SK-N-SH (cell line): ENCODE results near the gene GPR18. TPM values are rescaled to one million over a fixed set of nuclear protein-coding genes. Genes with fewer than 3 reads are reported as not detected.

ENCODE experiments used
- CTCF ChIA-PET: fragments of 300-600, 350-600 bp; formaldehyde crosslinking; extraction: SDS; loops from one replicate; lab custom pipeline; 2021; lab: Yijun Ruan, JAX
- POLR2A ChIA-PET: fragments of 350-600 bp; sonication (Branson Sonifier 250); formaldehyde crosslinking; extraction: SDS; loops from one replicate; lab custom pipeline; 2020; ENCODE audit warnings: antibody characterized with exemption, inconsistent platforms; lab: Yijun Ruan, JAX
- DNase-seq: peaks from one replicate; pipeline ENCODE4 v3.0.0; 2012
- H2AFZ ChIP-seq: fragments of 200-600 bp; sonication (generic); 2 replicates; pipeline ENCODE4 v1.8.1; 2016; ENCODE audit warnings: antibody characterized with exemption, mild to moderate bottlenecking, low read depth
- H3F3A ChIP-seq: fragments of 200-600 bp; sonication (generic); replicated peaks from 2 replicates; pipeline ENCODE3; 2016; ENCODE audit warnings: antibody characterized with exemption, mild to moderate bottlenecking; ENCODE audit not compliant: insufficient read depth
- H3K27ac ChIP-seq, 2 experiments: fragments of 200-500 bp in 1 of 2; fragments of 200-600 bp in 1 of 2; sonication (Bioruptor generic) in 1 of 2; sonication (generic), shearing (Covaris generic) in 1 of 2; 2 replicates each; pipeline versions ENCODE4 v1.5.1 to v1.6.1; 2014 to 2016; ENCODE audit warnings: low read depth in 2 of 2, inconsistent platforms in 1 of 2, low read length in 1 of 2, mild to moderate bottlenecking in 1 of 2, mixed read lengths in 1 of 2
- H3K27me3 ChIP-seq: fragments of 200-600 bp; sonication (generic), shearing (Covaris generic); 2 replicates; pipeline ENCODE4 v1.6.1; 2016; ENCODE audit warnings: mixed run types; ENCODE audit not compliant: insufficient read depth
- H3K36me3 ChIP-seq, 2 experiments: fragments of 200-500 bp in 1 of 2; fragments of 200-600 bp in 1 of 2; sonication (Bioruptor generic) in 1 of 2; sonication (generic) in 1 of 2; replicated peaks in 1 of 2; 2 replicates each; pipeline versions ENCODE3 to v1.5.1; 2014 to 2016; ENCODE audit warnings: low read length in 1 of 2, mild to moderate bottlenecking in 1 of 2; ENCODE audit not compliant: insufficient read depth in 2 of 2, control insufficient read depth in 1 of 2
- H3K4me1 ChIP-seq, 2 experiments: fragments of 200-500 bp in 1 of 2; fragments of 200-600 bp in 1 of 2; sonication (Bioruptor generic) in 1 of 2; sonication (generic), shearing (Covaris generic) in 1 of 2; 2 replicates each; pipeline versions ENCODE4 v1.5.1 to v1.6.1; 2014 to 2016; ENCODE audit warnings: low read depth in 1 of 2, low read length in 1 of 2, mixed run types in 1 of 2; ENCODE audit not compliant: insufficient read depth in 2 of 2, control insufficient read depth in 1 of 2
- H3K4me2 ChIP-seq: fragments of 200-600 bp; sonication (generic), shearing (Covaris generic); 2 replicates; pipeline ENCODE4 v1.6.1; 2017; ENCODE audit warnings: mixed run types
- H3K4me3 ChIP-seq, 2 experiments: fragments of 200-500 bp in 1 of 2; fragments of 200-600 bp in 1 of 2; sonication (Bioruptor generic) in 1 of 2; sonication (generic), shearing (Covaris generic) in 1 of 2; 2 replicates each; pipeline versions ENCODE4 v1.5.1 to v1.8.1; 2014 to 2016; ENCODE audit warnings: low read depth in 2 of 2, inconsistent platforms in 1 of 2, low read length in 1 of 2, mild to moderate bottlenecking in 1 of 2, mixed read lengths in 1 of 2, moderate library complexity in 1 of 2
- H3K79me2 ChIP-seq: fragments of 200-600 bp; sonication (generic); 2 replicates; pipeline ENCODE4 v1.8.1; 2017; ENCODE audit warnings: mild to moderate bottlenecking; ENCODE audit not compliant: insufficient read depth
- H3K9ac ChIP-seq: fragments of 200-600 bp; sonication (generic); 2 replicates; pipeline ENCODE4 v1.6.1; 2017; ENCODE audit warnings: mixed run types
- H3K9me2 ChIP-seq: fragments of 200-600 bp; sonication (generic); 2 replicates; pipeline ENCODE4 v1.6.1; 2017; ENCODE audit warnings: mixed run types
- H3K9me3 ChIP-seq: fragments of 200-600 bp; sonication (generic); 2 replicates; pipeline ENCODE4 v1.6.1; 2017; ENCODE audit warnings: mixed run types, mild to moderate bottlenecking, moderate library complexity
- H4K20me1 ChIP-seq: fragments of 200-600 bp; sonication (generic); 2 replicates; pipeline ENCODE4 v1.6.1; 2017; ENCODE audit warnings: mild to moderate bottlenecking, mixed run types; ENCODE audit not compliant: insufficient read depth
- FOSL2 ChIP-seq: IDR thresholded peaks from 2 replicates; pipeline ENCODE4 v1.4.0; 2012; ENCODE audit warnings: low read depth, mild to moderate bottlenecking, moderate library complexity, borderline replicate concordance
- NRF1 ChIP-seq: IDR thresholded peaks from 2 replicates; pipeline ENCODE4 v1.6.1; 2012; ENCODE audit warnings: low read depth, mild to moderate bottlenecking, low read length
- RCOR1 ChIP-seq: fragments of 150-350 bp; IDR thresholded peaks from 2 replicates; pipeline ENCODE4 v1.6.1; 2017; ENCODE audit warnings: antibody characterized with exemption, low read length
- RFX5 ChIP-seq: IDR thresholded peaks from 2 replicates; pipeline ENCODE4 v1.6.1; 2012; ENCODE audit warnings: mild to moderate bottlenecking, improper control_type of control experiment, low read length
- TAF1 ChIP-seq: IDR thresholded peaks from 2 replicates; pipeline ENCODE4 v1.6.1; 2012; ENCODE audit warnings: low read depth, mild to moderate bottlenecking, low read length, moderate library complexity, borderline replicate concordance
- WGBS: methylation state at CpG from one replicate; pipeline ENCODE4 v1.1.6; 2017; ENCODE audit warnings: low lambda C conversion rate; 5-methylcytosine and 5-hydroxymethylcytosine counted together
- polyA plus RNA-seq, 3 experiments: library from polyadenylated mRNA; depleted of rRNA; stranded (reverse); fragments of >200 nt; gene quantifications; 2 replicates each; pipeline ENCODE4 v1.2.3, GENCODE V29; 2012
- TF ChIP-seq, protein P1 (sequence below): fragments of 200-600 bp; sonication (generic); IDR thresholded peaks from 2 replicates; pipeline ENCODE4 v1.6.1; 2017; ENCODE audit warnings: antibody characterized with exemption, mild to moderate bottlenecking, moderate library complexity
- TF ChIP-seq, protein P2 (sequence below): IDR thresholded peaks from 2 replicates; pipeline ENCODE4 v1.6.1; 2012; ENCODE audit warnings: mild to moderate bottlenecking, low read depth, low read length, moderate library complexity
- TF ChIP-seq, protein P3 (sequence below): IDR thresholded peaks from 2 replicates; pipeline ENCODE4 v1.4.0; 2012; ENCODE audit warnings: low read depth, borderline replicate concordance

GPR18 gene
- polyA plus RNA-seq, 1 of the 3 experiments (the other 2 are of a cell fraction): not detected

DNA sequence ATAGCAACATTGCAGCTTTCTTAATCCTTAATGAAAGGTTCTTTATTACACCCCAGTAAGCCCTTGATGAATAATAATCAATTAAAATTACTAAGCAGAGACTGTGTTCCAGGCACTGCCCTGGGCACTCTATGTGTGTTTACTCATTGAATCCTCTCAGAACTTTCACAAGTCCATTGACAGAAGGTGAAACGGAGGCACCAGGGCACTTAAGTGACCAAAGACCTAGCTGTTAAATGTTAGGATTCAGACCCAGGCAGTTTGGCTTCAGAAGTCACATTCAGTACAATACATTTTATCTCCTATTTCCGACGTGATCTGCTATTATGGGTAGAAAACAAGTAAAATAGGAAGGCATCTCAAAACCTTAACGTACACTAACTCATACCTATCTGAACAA lies 46.4 kb upstream of the GPR18 start:
- no peak for DNase-seq
- Histone ChIP-seq H3K4me3 (no peak overlapping the region), H2AFZ (no peak overlapping the region), H3K9ac (no peak overlapping the region), H3K4me2 (no peak overlapping the region), H3K9me2 (no peaks in the 10 kb centered on the region), H4K20me1 (no peaks in the 10 kb centered on the region), H3K27ac (no peak overlapping the region), H3K79me2 (peaks cover 4% of the 10 kb centered on the region; the same call in 1 of the 2 replicates), H3F3A (peaks cover 13% of the 10 kb centered on the region), H3K27me3 (no peaks in the 10 kb centered on the region), H3K4me1 (peaks cover 10 to 14% of the 10 kb centered on the region in 2 experiments; a peak in 3 of 4 replicates)
- POLR2A ChIA-PET: no interaction called here
- CTCF ChIA-PET: interaction anchor here (1.1 kb wide), 1 partner anchor 48 kb away, joined by 3 read pairs; no protein-coding TSS in a partner anchor
- WGBS: 92% methylated on average over 4 of the region's 4 CpGs
- TF ChIP-seq, protein P1, sequence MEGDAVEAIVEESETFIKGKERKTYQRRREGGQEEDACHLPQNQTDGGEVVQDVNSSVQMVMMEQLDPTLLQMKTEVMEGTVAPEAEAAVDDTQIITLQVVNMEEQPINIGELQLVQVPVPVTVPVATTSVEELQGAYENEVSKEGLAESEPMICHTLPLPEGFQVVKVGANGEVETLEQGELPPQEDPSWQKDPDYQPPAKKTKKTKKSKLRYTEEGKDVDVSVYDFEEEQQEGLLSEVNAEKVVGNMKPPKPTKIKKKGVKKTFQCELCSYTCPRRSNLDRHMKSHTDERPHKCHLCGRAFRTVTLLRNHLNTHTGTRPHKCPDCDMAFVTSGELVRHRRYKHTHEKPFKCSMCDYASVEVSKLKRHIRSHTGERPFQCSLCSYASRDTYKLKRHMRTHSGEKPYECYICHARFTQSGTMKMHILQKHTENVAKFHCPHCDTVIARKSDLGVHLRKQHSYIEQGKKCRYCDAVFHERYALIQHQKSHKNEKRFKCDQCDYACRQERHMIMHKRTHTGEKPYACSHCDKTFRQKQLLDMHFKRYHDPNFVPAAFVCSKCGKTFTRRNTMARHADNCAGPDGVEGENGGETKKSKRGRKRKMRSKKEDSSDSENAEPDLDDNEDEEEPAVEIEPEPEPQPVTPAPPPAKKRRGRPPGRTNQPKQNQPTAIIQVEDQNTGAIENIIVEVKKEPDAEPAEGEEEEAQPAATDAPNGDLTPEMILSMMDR: no peak
- TF ChIP-seq RFX5 (no peak), FOSL2 (no peak), RCOR1 (no peak), NRF1 (no peak), TAF1 (no peak)
- TF ChIP-seq, protein P2, sequence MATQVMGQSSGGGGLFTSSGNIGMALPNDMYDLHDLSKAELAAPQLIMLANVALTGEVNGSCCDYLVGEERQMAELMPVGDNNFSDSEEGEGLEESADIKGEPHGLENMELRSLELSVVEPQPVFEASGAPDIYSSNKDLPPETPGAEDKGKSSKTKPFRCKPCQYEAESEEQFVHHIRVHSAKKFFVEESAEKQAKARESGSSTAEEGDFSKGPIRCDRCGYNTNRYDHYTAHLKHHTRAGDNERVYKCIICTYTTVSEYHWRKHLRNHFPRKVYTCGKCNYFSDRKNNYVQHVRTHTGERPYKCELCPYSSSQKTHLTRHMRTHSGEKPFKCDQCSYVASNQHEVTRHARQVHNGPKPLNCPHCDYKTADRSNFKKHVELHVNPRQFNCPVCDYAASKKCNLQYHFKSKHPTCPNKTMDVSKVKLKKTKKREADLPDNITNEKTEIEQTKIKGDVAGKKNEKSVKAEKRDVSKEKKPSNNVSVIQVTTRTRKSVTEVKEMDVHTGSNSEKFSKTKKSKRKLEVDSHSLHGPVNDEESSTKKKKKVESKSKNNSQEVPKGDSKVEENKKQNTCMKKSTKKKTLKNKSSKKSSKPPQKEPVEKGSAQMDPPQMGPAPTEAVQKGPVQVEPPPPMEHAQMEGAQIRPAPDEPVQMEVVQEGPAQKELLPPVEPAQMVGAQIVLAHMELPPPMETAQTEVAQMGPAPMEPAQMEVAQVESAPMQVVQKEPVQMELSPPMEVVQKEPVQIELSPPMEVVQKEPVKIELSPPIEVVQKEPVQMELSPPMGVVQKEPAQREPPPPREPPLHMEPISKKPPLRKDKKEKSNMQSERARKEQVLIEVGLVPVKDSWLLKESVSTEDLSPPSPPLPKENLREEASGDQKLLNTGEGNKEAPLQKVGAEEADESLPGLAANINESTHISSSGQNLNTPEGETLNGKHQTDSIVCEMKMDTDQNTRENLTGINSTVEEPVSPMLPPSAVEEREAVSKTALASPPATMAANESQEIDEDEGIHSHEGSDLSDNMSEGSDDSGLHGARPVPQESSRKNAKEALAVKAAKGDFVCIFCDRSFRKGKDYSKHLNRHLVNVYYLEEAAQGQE: no peak
- TF ChIP-seq, protein P3, sequence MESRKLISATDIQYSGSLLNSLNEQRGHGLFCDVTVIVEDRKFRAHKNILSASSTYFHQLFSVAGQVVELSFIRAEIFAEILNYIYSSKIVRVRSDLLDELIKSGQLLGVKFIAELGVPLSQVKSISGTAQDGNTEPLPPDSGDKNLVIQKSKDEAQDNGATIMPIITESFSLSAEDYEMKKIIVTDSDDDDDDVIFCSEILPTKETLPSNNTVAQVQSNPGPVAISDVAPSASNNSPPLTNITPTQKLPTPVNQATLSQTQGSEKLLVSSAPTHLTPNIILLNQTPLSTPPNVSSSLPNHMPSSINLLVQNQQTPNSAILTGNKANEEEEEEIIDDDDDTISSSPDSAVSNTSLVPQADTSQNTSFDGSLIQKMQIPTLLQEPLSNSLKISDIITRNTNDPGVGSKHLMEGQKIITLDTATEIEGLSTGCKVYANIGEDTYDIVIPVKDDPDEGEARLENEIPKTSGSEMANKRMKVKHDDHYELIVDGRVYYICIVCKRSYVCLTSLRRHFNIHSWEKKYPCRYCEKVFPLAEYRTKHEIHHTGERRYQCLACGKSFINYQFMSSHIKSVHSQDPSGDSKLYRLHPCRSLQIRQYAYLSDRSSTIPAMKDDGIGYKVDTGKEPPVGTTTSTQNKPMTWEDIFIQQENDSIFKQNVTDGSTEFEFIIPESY: no peak
- TF ChIP-seq, all 33 proteins: peak for 0
- H3K36me3 ChIP-seq: peaks cover 0 to 5% of the 10 kb centered on the region in 2 experiments
- no peaks in the 10 kb centered on the region for H3K9me3 ChIP-seq
